ENCODE measurements around the gene BACH2.

The BACH2 gene

GRCh38 chr6:89989742-89990141 is 306.9 kb downstream of the BACH2 start:
- H3K27ac ChIP-seq: no peak overlapping the region
- TF ChIP-seq CTCF (conservative IDR thresholded peaks at IDR 0.05): no peak

GRCh38 chr6:89987830-89988229 is 308.8 kb downstream of the BACH2 start:
- TF ChIP-seq CTCF (conservative IDR thresholded peaks at IDR 0.05): no peak
- H3K27ac ChIP-seq: no peak overlapping the region

- TF ChIP-seq CTCF (conservative IDR thresholded peaks at IDR 0.05): no peak
- no peak overlapping the region for H3K27ac ChIP-seq
These were observed 309.5 kb downstream of the BACH2 start for GRCh38 chr6:89987140-89987539.

- TF ChIP-seq CTCF (conservative IDR thresholded peaks at IDR 0.05): no peak
- no peak overlapping the region for H3K27ac ChIP-seq
These were observed 310.0 kb downstream of the BACH2 start for GRCh38 chr6:89986650-89987074.

- TF ChIP-seq CTCF (conservative IDR thresholded peaks at IDR 0.05): no peak
- no peak overlapping the region for H3K27ac ChIP-seq
These were observed 310.7 kb downstream of the BACH2 start for GRCh38 chr6:89985751-89986493.

GRCh38 chr6:89984926-89985750 is 311.5 kb downstream of the BACH2 start:
- no peak for TF ChIP-seq CTCF (conservative IDR thresholded peaks at IDR 0.05)
- no peak overlapping the region for H3K27ac ChIP-seq

GRCh38 chr6:89980353-89980752 is 316.3 kb downstream of the BACH2 start:
- H3K27ac ChIP-seq: no peak overlapping the region
- TF ChIP-seq CTCF (conservative IDR thresholded peaks at IDR 0.05): no peak
